Astrocyte (in vitro differentiated cells and primary cell): ENCODE data around the gene GLP1R. TPM values are rescaled to one million over a fixed set of nuclear protein-coding genes. Genes with fewer than 3 reads are reported as not detected.

ENCODE experiments used
- DNase-seq: peaks from one replicate; pipeline ENCODE4 v3.0.0-alpha.2; 2010; ENCODE audit warnings: low read depth
- FAIRE-seq: peaks from 2 replicates; lab custom pipeline; 2011; peaks lifted over from hg19 to GRCh38; lab: Jason Lieb, UNC
- H2AFZ ChIP-seq: 2 replicates; pipeline ENCODE4 v1.6.0; 2012; ENCODE audit warnings: low read depth, low read length, inconsistent platforms
- H3K27ac ChIP-seq: 2 replicates; pipeline ENCODE4 v1.5.1; 2011; ENCODE audit warnings: low read depth, low read length, inconsistent platforms
- H3K27me3 ChIP-seq: 2 replicates; pipeline ENCODE4 v1.6.0; 2011; ENCODE audit warnings: low read length, inconsistent platforms; ENCODE audit not compliant: insufficient read depth
- H3K36me3 ChIP-seq: 2 replicates; pipeline ENCODE4 v1.5.1; 2011; ENCODE audit warnings: low read length, inconsistent platforms; ENCODE audit not compliant: insufficient read depth
- H3K4me1 ChIP-seq: 2 replicates; pipeline ENCODE4 v1.5.1; 2011; ENCODE audit warnings: low read length, inconsistent platforms; ENCODE audit not compliant: insufficient read depth
- H3K4me2 ChIP-seq: 2 replicates; pipeline ENCODE4 v1.6.0; 2012; ENCODE audit warnings: low read length, inconsistent platforms
- H3K4me3 ChIP-seq: 2 replicates; pipeline ENCODE4 v1.5.1; 2011; ENCODE audit warnings: low read depth, mild to moderate bottlenecking, low read length, inconsistent platforms; ENCODE audit not compliant: insufficient read depth
- H3K79me2 ChIP-seq: 2 replicates; pipeline ENCODE4 v1.6.0; 2012; ENCODE audit warnings: mild to moderate bottlenecking, low read length, inconsistent platforms; ENCODE audit not compliant: insufficient read depth
- H3K9ac ChIP-seq: 2 replicates; pipeline ENCODE4 v1.6.0; 2012; ENCODE audit warnings: mild to moderate bottlenecking, low read length, inconsistent platforms
- H3K9me3 ChIP-seq: 2 replicates; pipeline ENCODE4 v1.5.1; 2012; ENCODE audit warnings: low read depth, mild to moderate bottlenecking, low read length, inconsistent platforms; ENCODE audit not compliant: insufficient read depth
- H4K20me1 ChIP-seq: 2 replicates; pipeline ENCODE4 v1.6.0; 2012; ENCODE audit warnings: low read length, inconsistent platforms; ENCODE audit not compliant: insufficient read depth
- H3K27ac Mint-ChIP-seq: one replicate; pipeline ENCODE4 v1.8.0; 2021; ENCODE audit warnings: mild to moderate bottlenecking, mixed read lengths; ENCODE audit not compliant: unreplicated experiment
- H3K27me3 Mint-ChIP-seq: one replicate; pipeline ENCODE4 v1.8.0; 2021; ENCODE audit warnings: low read depth, mixed read lengths; ENCODE audit not compliant: unreplicated experiment
- H3K36me3 Mint-ChIP-seq: one replicate; pipeline ENCODE4 v1.8.0; 2021; ENCODE audit warnings: low read depth, mixed read lengths; ENCODE audit not compliant: unreplicated experiment
- H3K4me1 Mint-ChIP-seq: one replicate; pipeline ENCODE4 v1.8.0; 2021; ENCODE audit warnings: low read depth, mixed read lengths; ENCODE audit not compliant: unreplicated experiment
- H3K4me3 Mint-ChIP-seq: one replicate; pipeline ENCODE4 v1.8.0; 2021; ENCODE audit warnings: mild to moderate bottlenecking, moderate library complexity, mixed read lengths; ENCODE audit not compliant: unreplicated experiment
- H3K9me3 Mint-ChIP-seq: one replicate; pipeline ENCODE4 v1.8.0; 2021; ENCODE audit warnings: mild to moderate bottlenecking, mixed read lengths; ENCODE audit not compliant: unreplicated experiment
- CTCF ChIP-seq: IDR thresholded peaks from 2 replicates; pipeline ENCODE4 v1.5.1; 2011; ENCODE audit warnings: low read depth, mild to moderate bottlenecking, inconsistent platforms, low read length, moderate library complexity; ENCODE audit not compliant: insufficient read depth
- EZH2 ChIP-seq: IDR thresholded peaks from 2 replicates; pipeline ENCODE4 v1.6.1; 2012; ENCODE audit warnings: mild to moderate bottlenecking, low read length, inconsistent platforms; ENCODE audit not compliant: insufficient read depth
- total RNA-seq: library from RNA; stranded (reverse); gene quantifications from 2 replicates; pipeline ENCODE4 v1.2.1, GENCODE V29; 2021

GLP1R gene
- total RNA-seq, 1 donor from 2014 or later: not detected

GRCh38 chr6:39049575-39050283 is 1.1 kb downstream of the GLP1R start:
- H3K79me2 ChIP-seq: no peaks in the 10 kb centered on the region
- H3K4me3 Mint-ChIP-seq: no peak overlapping the region
- H3K27me3 Mint-ChIP-seq: peaks cover 59% of the 10 kb centered on the region

GRCh38 chr6:39050453-39051112 is 2.0 kb downstream of the GLP1R start:
- no peak overlapping the region for H3K27ac ChIP-seq
- no peaks in the 10 kb centered on the region for H3K79me2 ChIP-seq
- DNase-seq (no peak), FAIRE-seq (no peak)
- Mint-ChIP-seq H3K9me3 (no peaks in the 10 kb centered on the region), H3K4me3 (no peak overlapping the region), H3K36me3 (no peaks in the 10 kb centered on the region), H3K27me3 (peaks cover 66% of the 10 kb centered on the region), H3K27ac (peak overlapping the region; percentile 0), H3K4me1 (peaks cover 13% of the 10 kb centered on the region)
- no peak overlapping the region for H3K4me2 ChIP-seq
- TF ChIP-seq CTCF (no peak), EZH2 (no peak)
- peaks cover 16% of the 10 kb centered on the region for H3K27me3 ChIP-seq
- no peak overlapping the region for H3K9ac ChIP-seq
- H4K20me1 ChIP-seq: no peaks in the 10 kb centered on the region
- no peaks in the 10 kb centered on the region for H3K36me3 ChIP-seq
- H3K4me3 ChIP-seq: no peak overlapping the region
- no peaks in the 10 kb centered on the region for H3K4me1 ChIP-seq
- no peaks in the 10 kb centered on the region for H3K9me3 ChIP-seq
- no peak overlapping the region for H2AFZ ChIP-seq

More at GRCh38 chr6:39049575-39050283, 1.1 kb downstream of the GLP1R start:
- Histone ChIP-seq H3K9me3 (no peaks in the 10 kb centered on the region), H3K27me3 (peaks cover 16% of the 10 kb centered on the region), H2AFZ (no peak overlapping the region), H3K9ac (no peak overlapping the region), H3K4me3 (no peak overlapping the region), H3K27ac (no peak overlapping the region), H3K4me1 (no peaks in the 10 kb centered on the region), H3K36me3 (no peaks in the 10 kb centered on the region), H4K20me1 (no peaks in the 10 kb centered on the region), H3K4me2 (no peak overlapping the region)
- Mint-ChIP-seq H3K36me3 (no peaks in the 10 kb centered on the region), H3K4me1 (peaks cover 13% of the 10 kb centered on the region), H3K9me3 (no peaks in the 10 kb centered on the region), H3K27ac (no peak overlapping the region)
- DNase-seq (no peak), FAIRE-seq (no peak)
- TF ChIP-seq CTCF: no peak
- no peak for TF ChIP-seq EZH2
